HCT116 (cell line): ENCODE results near the gene ABHD12.

Experiments used
- ELF1 ChIP-seq: IDR thresholded peaks from 2 replicates; pipeline ENCODE4 v1.6.1; 2012; ENCODE audit warnings: low read depth, borderline replicate concordance
- EZH2 ChIP-seq: fragments of 200-600 bp; sonication (generic); IDR thresholded peaks from 2 replicates; pipeline ENCODE4 v1.6.1; 2017; ENCODE audit warnings: antibody characterized with exemption, mixed run types
- TF ChIP-seq, protein P1 (sequence below), 3 experiments: fragments of 200-600 bp in 1 of 3; sonication (generic) in 1 of 3; IDR thresholded peaks in 2 of 3; conservative IDR thresholded peaks in 1 of 3; 2 replicates each; pipeline ENCODE4 v1.5.1; 2012 to 2017; ENCODE audit warnings: low read depth in 2 of 3, low read length in 2 of 3, antibody characterized with exemption in 1 of 3, borderline replicate concordance in 1 of 3, control low read depth in 1 of 3, mild to moderate bottlenecking in 1 of 3, mixed read lengths in 1 of 3, mixed run types in 1 of 3, moderate library complexity in 1 of 3; ENCODE audit not compliant: insufficient read depth in 1 of 3

- TF ChIP-seq, protein P1, sequence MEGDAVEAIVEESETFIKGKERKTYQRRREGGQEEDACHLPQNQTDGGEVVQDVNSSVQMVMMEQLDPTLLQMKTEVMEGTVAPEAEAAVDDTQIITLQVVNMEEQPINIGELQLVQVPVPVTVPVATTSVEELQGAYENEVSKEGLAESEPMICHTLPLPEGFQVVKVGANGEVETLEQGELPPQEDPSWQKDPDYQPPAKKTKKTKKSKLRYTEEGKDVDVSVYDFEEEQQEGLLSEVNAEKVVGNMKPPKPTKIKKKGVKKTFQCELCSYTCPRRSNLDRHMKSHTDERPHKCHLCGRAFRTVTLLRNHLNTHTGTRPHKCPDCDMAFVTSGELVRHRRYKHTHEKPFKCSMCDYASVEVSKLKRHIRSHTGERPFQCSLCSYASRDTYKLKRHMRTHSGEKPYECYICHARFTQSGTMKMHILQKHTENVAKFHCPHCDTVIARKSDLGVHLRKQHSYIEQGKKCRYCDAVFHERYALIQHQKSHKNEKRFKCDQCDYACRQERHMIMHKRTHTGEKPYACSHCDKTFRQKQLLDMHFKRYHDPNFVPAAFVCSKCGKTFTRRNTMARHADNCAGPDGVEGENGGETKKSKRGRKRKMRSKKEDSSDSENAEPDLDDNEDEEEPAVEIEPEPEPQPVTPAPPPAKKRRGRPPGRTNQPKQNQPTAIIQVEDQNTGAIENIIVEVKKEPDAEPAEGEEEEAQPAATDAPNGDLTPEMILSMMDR (IDR thresholded peaks at IDR 0.05 in 2 of 3, conservative IDR thresholded peaks at IDR 0.05 in 1 of 3; ENCODE audit: borderline replicate concordance in 1 of 3, insufficient read depth in 1 of 3, low read depth in 2 of 3, low read length in 2 of 3) = no peak
- TF ChIP-seq EZH2 (no peak), ELF1 (no peak)
Observed at GRCh38 chr20:25273046-25273445, 117.6 kb downstream of the ABHD12 start.
